GM21717 (cell line): ENCODE measurements around the gene TNFSF13.
"Not testable (repeated sequence)": the region's sequence is repeated elsewhere in the genome, so short reads cannot be mapped to it uniquely, and the experiment has no call there.

ENCODE experiments used
- ATAC-seq: cut with Tn5 transposase; IDR thresholded peaks from one replicate; pipeline ENCODE4 v1.9.1; 2021; ENCODE audit warnings: mild to moderate bottlenecking, moderate library complexity; ENCODE audit not compliant: unreplicated experiment

The TNFSF13 gene

DNA sequence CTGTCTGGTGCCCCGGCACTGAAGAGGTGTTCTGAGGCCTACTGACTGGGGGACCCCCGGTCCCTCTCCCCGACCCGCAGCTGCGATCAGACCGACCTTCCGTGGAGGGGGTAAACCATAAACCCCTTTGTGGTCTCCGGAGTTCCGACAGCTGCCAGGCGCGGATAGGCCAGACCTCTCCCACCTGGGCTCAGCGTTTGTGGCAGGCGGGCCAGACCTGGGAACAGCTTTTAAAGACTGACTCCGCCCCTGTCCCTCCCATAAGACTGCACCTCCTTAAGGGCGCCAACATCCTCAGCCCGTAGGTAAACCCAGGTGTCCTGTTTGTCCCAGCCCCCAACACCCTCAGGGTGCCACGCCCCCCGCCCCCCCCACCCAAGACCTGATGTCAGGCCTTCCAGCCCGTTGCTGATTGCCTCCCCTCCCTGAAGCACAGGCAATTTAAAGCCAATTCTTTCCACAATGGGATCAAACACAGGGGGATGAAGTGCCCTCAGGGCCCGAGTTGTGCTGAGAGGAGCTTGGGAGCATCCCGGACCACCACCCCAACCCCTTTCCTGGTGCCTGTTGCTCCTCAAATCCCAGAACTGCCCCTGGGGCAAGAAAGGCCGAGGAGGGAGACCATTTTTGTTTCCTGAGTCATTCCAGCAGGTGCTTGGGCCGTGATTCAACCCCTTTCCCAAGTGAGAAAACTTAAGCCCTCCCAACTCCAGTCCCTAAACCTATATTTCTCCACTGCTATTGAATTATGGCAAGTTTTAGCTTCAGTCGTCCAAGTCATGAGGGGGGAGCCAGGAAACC lies 31.5 kb downstream of the TNFSF13 start, which contains the start of gene SOX15:
Gene SOX15, minus strand, starts transcription at position 204 of the 801 bp plus-strand sequence. CDS start 418 bp downstream, outside the sequence.
- ATAC-seq: no peak

DNA sequence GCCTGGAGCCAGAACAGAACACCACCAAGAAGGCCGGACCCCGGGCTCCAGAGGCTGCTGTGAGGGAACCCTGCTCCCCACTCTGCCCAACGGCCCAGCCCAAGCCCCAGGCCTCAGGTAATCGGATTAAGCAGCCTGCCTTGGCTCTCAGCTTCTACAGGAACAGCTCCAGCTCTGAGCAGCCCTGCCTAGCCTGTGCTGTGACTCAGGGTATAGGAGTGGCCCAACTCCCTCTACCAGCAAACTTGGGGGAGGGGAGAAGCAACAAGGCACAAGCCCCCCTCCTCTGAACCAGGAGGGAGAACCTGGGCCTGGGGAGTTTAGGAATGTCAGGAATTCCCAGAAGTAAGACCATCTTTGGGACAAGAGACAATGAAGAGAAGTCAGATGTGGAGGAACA lies 32.2 kb downstream of the TNFSF13 start:
- ATAC-seq: no peak

DNA sequence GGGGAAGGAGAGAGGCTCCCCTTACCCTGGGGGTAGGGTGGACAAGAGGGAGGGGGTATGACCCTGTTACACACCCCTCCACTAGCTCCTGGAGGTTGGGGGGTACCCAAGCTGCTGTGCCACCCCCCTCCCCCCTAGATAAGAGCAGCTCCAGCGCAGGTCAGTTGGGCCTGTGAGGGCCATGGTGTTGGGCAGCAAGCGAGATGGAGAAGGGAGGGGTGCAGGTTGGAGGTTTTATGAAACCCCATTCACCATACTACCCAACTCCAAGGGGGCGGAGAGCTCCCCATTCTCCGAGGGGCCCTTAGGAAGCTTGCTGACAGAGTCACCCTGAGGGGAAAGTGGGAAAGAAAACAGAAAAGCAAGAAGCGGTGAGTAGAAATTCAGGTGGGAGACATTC lies 33.0 kb downstream of the TNFSF13 start:
- ATAC-seq: no peak

- no peak for ATAC-seq
These were observed 34.0 kb downstream of the TNFSF13 start for GRCh38 chr17:7592422-7593021.

- no peak for ATAC-seq
These were observed 34.7 kb downstream of the TNFSF13 start for GRCh38 chr17:7593296-7593695.

DNA sequence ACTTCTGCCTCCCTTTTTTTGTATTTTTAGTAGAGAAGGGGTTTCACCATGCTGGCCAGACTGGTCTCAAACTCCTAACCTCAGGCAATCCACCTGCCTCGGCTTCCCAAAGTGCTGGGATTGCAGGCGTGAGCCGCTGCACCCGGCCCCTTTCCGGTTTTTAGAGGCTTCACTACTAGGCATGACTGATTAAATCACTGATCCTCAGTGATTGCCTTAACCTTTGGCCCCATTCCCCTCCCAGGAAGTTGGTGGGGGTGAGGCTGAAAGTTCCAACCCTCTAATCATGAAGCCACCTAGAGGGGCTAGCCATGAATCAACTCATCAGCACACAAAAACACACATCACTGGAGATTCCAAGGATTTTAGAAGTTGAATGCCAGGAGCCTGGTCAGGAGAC lies 39.0 kb downstream of the TNFSF13 start:
- ATAC-seq: not testable (repeated sequence)

DNA sequence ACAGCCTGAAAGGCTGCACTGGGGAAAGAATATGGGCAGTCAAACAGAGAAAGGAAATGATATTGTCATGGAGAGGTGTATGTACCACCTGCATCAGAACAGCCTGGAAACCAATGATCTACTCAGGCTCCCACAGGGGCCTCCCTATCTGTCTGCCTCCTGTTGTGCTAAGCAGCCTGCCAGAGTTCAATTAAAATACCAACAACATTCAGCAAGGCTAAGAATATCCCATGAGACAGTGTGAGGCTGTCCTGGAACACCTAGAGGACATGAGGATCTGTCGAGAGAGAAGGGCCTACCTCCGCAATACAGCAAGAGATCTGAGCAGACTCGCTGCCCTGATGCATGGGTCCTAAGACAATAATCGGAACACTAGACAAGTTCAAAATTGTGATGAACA lies 47.7 kb downstream of the TNFSF13 start:
- ATAC-seq: no peak

GRCh38 chr17:7610641-7611040 lies 52.1 kb downstream of the TNFSF13 start:
- ATAC-seq: no peak
